KMS-11 (cell line): Measurements from ENCODE around the gene LDLRAD3.

Experiments used
- H2AFZ ChIP-seq: fragments of 200-600 bp; sonication (generic); 2 replicates; pipeline ENCODE4 v1.6.1; 2016; ENCODE audit warnings: antibody characterized with exemption, mixed run types, low read depth
- H3K27ac ChIP-seq: fragments of 200-600 bp; sonication (generic); 2 replicates; pipeline ENCODE4 v1.6.1; 2016; ENCODE audit warnings: mild to moderate bottlenecking, mixed run types
- H3K27me3 ChIP-seq: fragments of 200-600 bp; sonication (generic); 2 replicates; pipeline ENCODE4 v1.6.1; 2017; ENCODE audit warnings: mild to moderate bottlenecking, low read depth, mixed run types, moderate library complexity; ENCODE audit not compliant: insufficient read depth
- H3K36me3 ChIP-seq: fragments of 200-600 bp; sonication (generic); 2 replicates; pipeline ENCODE4 v1.6.1; 2017; ENCODE audit warnings: mild to moderate bottlenecking, mixed run types; ENCODE audit not compliant: insufficient read depth
- H3K4me1 ChIP-seq: fragments of 200-600 bp; sonication (generic); 2 replicates; pipeline ENCODE4 v1.6.1; 2016; ENCODE audit warnings: mild to moderate bottlenecking, low read depth, mixed run types; ENCODE audit not compliant: poor library complexity, severe bottlenecking
- H3K4me2 ChIP-seq: fragments of 200-600 bp; sonication (generic); 2 replicates; pipeline ENCODE4 v1.7.0; 2016; ENCODE audit warnings: mild to moderate bottlenecking, mixed run types
- H3K4me3 ChIP-seq: fragments of 200-600 bp; sonication (generic); IDR thresholded peaks from 2 replicates; pipeline ENCODE4 v1.6.1; 2017; ENCODE audit warnings: low read depth, low read length, mixed read lengths; ENCODE audit not compliant: insufficient read depth
- H3K79me2 ChIP-seq: fragments of 200-600 bp; sonication (generic); 2 replicates; pipeline ENCODE4 v1.6.1; 2016; ENCODE audit warnings: low read depth, mixed run types; ENCODE audit not compliant: insufficient read depth
- H3K9ac ChIP-seq: fragments of 200-600 bp; sonication (generic); 2 replicates; pipeline ENCODE4 v1.6.1; 2016; ENCODE audit warnings: mild to moderate bottlenecking, mixed run types
- H4K20me1 ChIP-seq: fragments of 200-600 bp; sonication (generic); 2 replicates; pipeline ENCODE4 v1.6.1; 2016; ENCODE audit warnings: mild to moderate bottlenecking, mixed run types; ENCODE audit not compliant: insufficient read depth
- TF ChIP-seq, protein P1 (sequence below): fragments of 200-600 bp; sonication (generic); conservative IDR thresholded peaks from 2 replicates; pipeline ENCODE4 v1.6.1; 2017; ENCODE audit warnings: low read depth, mild to moderate bottlenecking, antibody characterized with exemption, low read length, moderate library complexity, mixed read lengths

The LDLRAD3 gene

DNA sequence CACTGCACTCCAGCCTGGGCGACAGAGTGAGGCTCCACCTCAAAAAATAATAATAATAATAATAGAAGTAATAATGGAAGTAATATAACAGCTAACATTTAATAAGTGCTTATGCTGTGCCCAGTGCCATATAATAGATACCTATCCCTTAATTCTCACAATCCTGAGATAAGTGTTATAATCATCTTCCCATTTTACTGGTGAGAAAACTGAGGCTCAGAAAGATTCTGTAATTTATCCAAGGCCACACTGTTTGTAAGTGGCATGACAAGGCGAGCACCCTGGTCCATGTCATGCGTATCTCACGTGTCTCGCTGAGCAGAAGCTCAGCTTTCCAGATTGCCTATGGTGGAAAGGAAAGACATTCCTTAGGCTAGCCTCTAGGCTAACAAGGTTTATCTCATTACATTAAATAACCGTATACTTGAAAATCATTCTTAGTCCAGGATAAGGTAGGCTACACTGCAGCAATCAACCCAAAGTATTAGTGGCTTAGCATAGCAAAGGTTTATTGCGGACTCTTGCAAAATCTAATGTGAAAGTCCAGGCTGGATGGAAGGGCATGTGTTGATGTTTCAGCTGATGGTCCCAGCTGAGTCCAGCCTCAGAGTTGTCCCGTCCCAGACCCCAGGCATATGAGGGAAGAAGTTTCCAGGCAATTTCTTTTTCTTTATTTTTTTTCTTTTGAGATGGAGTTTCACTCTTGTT lies 15.0 kb upstream of the LDLRAD3 start:
- no peaks in the 10 kb centered on the region for H3K27me3 ChIP-seq
- H2AFZ ChIP-seq = no peak overlapping the region
- H3K79me2 ChIP-seq = no peaks in the 10 kb centered on the region
- TF ChIP-seq, protein P1, sequence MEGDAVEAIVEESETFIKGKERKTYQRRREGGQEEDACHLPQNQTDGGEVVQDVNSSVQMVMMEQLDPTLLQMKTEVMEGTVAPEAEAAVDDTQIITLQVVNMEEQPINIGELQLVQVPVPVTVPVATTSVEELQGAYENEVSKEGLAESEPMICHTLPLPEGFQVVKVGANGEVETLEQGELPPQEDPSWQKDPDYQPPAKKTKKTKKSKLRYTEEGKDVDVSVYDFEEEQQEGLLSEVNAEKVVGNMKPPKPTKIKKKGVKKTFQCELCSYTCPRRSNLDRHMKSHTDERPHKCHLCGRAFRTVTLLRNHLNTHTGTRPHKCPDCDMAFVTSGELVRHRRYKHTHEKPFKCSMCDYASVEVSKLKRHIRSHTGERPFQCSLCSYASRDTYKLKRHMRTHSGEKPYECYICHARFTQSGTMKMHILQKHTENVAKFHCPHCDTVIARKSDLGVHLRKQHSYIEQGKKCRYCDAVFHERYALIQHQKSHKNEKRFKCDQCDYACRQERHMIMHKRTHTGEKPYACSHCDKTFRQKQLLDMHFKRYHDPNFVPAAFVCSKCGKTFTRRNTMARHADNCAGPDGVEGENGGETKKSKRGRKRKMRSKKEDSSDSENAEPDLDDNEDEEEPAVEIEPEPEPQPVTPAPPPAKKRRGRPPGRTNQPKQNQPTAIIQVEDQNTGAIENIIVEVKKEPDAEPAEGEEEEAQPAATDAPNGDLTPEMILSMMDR = no peak
- H4K20me1 ChIP-seq = no peaks in the 10 kb centered on the region
- no peak overlapping the region for H3K4me2 ChIP-seq
- H3K36me3 ChIP-seq = no peaks in the 10 kb centered on the region
- no peak overlapping the region for H3K27ac ChIP-seq
- no peaks in the 10 kb centered on the region for H3K4me1 ChIP-seq
- no peak overlapping the region for H3K9ac ChIP-seq
- H3K4me3 ChIP-seq = no peak overlapping the region

DNA sequence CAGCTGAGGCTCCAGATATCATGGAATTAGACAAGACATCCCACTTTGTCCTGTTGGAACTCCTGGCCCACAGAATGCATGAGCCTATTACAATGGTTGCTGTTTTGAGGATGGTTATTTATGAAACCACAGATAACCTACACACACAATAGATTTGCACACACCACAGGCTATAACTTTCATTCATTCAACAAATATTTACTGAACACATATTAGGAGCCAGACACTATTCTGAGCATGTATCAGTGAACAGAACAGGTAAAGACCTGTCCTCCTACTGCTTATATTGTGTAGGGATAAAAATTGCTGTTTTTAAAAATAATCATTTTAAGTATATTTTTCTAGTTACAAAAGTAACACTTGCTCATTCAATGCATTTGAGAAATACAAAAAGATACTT lies 13.4 kb upstream of the LDLRAD3 start:
- Histone ChIP-seq H3K4me3 (no peak overlapping the region), H3K27me3 (no peaks in the 10 kb centered on the region), H3K9ac (no peak overlapping the region), H4K20me1 (no peaks in the 10 kb centered on the region), H3K4me1 (no peaks in the 10 kb centered on the region), H2AFZ (no peak overlapping the region), H3K79me2 (no peaks in the 10 kb centered on the region), H3K27ac (no peak overlapping the region), H3K4me2 (no peak overlapping the region), H3K36me3 (no peaks in the 10 kb centered on the region)
- TF ChIP-seq, protein P1 = no peak

DNA sequence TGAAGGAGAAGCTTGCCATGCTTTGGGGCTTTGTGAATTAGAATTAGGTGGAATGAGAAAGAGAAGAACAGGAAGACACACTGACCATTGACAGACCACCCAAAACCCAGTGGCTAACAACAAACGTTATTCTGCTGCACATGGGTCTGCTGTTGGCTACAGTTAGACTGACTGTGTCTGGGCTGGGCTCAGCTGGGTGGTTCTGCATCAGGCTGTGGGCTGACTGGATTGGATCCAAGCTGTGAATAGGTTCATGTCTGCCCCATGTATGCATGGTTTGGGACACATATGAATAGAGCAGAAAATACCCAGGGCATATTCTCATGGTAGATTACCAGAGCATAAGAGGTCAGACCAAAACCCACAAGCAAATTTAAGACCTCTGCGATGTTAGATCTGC lies 11.7 kb upstream of the LDLRAD3 start:
- Histone ChIP-seq H3K4me3 (no peak overlapping the region), H3K4me1 (no peaks in the 10 kb centered on the region), H4K20me1 (no peaks in the 10 kb centered on the region), H3K27me3 (no peaks in the 10 kb centered on the region), H3K4me2 (no peak overlapping the region), H2AFZ (no peak overlapping the region), H3K9ac (no peak overlapping the region), H3K36me3 (no peaks in the 10 kb centered on the region), H3K79me2 (no peaks in the 10 kb centered on the region), H3K27ac (no peak overlapping the region)
- TF ChIP-seq, protein P1 = no peak

DNA sequence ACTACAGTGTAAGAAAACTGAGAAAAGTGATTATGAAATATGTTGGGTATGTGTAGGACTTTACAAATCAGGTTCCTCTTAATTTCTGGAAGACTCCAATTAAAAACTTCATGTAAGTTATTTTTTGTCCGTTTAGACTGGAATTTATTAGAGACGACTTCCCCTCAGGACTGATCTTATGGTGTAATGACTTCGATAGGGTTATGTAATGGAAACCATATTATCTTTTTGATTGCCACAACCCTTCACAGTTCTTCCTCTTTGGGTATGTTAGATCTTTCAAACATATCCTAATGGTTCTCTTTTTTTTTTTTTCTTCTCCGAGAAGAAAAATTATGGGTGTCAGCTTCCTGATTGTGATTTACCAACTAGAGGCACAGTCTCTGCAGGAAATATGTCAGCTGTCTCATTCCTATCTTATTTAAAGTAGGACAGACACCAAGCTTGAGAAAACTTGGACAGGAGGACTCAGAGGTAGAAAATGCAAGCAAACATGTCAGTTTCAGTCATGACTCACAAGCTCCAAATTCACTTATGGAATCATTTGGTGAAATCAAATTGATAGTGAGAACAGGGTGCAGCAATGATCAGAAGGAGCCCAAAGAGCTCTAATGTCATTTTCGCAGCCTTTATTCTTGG lies 11.1 kb upstream of the LDLRAD3 start:
- Histone ChIP-seq H3K27ac (no peak overlapping the region), H3K79me2 (no peaks in the 10 kb centered on the region), H4K20me1 (no peaks in the 10 kb centered on the region), H3K36me3 (no peaks in the 10 kb centered on the region), H3K9ac (no peak overlapping the region), H3K4me1 (peaks cover 7% of the 10 kb centered on the region), H3K27me3 (no peaks in the 10 kb centered on the region), H2AFZ (no peak overlapping the region), H3K4me2 (no peak overlapping the region), H3K4me3 (no peak overlapping the region)
- TF ChIP-seq, protein P1 = no peak
